Activated CD4-positive, alpha-beta T cell treated with anti-CD3 and anti-CD28 coated beads, Interleukin-2, amount 50 U/mL, for 48 hours (primary cell): ENCODE results near the gene MT1M.
"Not testable (repeated sequence)": the region's sequence is repeated elsewhere in the genome, so short reads cannot be mapped to it uniquely, and the experiment has no call there.

ENCODE experiments used
- DNase-seq, 2 experiments: peaks; one replicate each; pipeline ENCODE4 v3.0.0-alpha.2; 2020

MT1M gene

GRCh38 chr16:56608876-56609462, 23.5 kb upstream of the MT1M start:
- DNase-seq, result no peak

DNA sequence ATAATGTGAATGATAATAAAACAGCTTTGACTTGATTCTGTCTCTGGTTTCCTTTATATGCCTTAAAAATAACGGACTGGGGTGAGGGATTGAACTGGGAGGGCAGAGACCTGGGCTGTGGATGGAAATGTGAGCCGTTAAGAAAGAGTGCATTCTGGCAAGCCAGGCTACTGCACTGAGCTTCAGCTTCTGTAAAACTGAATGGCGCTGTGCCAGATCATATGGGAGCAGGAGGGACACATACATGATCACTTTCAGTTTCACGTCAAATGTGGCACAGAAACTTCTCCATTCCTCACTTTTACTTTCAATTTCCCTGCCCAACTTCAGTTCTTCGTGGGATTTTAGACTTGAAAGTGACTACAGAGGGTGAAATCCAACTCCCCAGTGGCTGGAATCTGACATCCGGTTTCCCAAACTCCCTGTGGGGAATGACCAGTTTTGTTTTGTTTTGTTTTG, 23.0 kb upstream of the MT1M start:
- DNase-seq, result peak; percentile 70 to 80

DNA sequence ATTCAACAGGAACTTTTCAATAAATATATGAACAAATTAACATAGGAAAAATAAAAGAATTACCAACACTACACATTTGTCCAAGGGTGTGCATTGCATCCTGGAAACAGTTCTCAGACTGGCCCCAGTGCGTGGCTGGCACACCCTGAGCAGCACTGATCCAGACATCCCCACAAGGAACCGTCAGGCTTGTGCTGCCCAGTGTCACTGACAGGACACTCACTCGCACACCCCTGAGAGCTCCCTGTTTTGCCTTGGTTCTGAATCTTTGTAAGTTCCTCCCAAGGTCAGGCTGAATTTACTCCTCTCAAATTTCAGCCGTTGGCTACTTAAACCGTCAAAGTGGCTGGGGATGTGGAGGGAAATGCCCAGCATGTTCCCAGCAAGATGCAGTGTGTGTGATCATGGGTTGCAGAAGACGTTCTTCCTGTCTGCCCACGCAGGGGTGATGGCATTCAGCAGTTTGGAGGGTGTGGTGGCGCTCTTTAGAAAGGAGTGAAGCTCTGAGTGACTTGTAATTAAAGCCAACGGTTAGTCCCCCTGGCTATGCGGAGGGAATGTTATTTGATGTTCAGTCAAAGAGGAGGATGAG, 22.3 kb upstream of the MT1M start:
- DNase-seq, result peak; percentile 80 to 87

GRCh38 chr16:56610609-56611111, 21.8 kb upstream of the MT1M start:
- DNase-seq, result peak in 1 of 2 experiments; percentile 54

DNA sequence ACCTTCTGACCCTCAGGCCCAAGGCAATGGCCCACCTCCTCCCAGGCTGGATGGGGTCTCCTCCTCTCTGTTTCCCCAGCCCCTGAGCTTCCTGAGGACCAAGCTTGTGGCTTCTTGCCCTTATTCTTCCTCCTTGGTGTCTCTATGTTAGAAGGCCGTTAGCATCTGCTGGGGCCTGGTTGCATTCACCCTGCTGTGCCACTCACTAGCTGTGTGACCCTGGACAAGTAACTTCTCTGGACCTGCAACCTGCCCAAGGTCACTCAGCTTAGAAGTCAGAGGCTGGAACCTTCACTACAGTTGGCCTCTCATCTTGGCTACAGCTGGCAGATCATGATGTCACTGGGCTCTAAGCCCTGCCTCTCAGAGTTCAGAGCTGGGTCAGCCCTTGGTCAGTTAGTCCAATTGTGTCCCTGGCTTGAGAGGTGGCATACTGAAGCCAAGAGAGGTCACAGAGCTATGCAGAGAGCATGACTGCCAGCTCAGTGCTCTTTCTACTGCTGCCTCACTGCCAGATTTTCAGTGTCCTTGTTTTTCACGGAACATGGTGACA, 21.1 kb upstream of the MT1M start:
- no peak for DNase-seq

GRCh38 chr16:56613706-56614105, 18.8 kb upstream of the MT1M start:
- no peak for DNase-seq

- peak in 1 of 2 experiments; percentile 53 for DNase-seq
Observed at GRCh38 chr16:56614549-56614991, 17.9 kb upstream of the MT1M start.

GRCh38 chr16:56615353-56615752, 17.1 kb upstream of the MT1M start:
- no peak for DNase-seq

- no peak for DNase-seq
Observed at GRCh38 chr16:56616608-56617211, 15.7 kb upstream of the MT1M start.

- peak in 1 of 2 experiments; percentile 65 for DNase-seq
Observed at GRCh38 chr16:56617212-56618085, 15.0 kb upstream of the MT1M start.

DNA sequence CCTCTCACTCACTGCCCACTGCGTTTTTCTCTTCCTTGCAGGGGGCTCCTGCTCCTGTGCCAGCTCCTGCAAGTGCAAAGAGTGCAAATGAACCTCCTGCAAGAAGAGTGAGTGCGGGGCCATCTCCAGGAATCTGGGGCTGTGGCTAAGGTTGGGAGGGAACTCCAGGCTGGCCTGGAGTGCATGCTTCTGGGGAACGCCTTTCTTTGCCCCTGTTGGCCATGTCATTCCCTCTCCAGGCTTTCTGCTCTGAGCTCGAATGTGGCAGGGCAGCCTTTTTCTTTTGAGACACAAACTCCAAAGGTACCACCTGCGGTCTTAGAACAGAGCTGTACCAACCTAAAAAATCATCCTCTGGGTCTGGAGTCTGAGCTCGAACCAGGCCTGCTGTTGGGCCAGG, 14.3 kb upstream of the MT1M start:
- no peak for DNase-seq

GRCh38 chr16:56620339-56620897, 12.0 kb upstream of the MT1M start:
- no peak for DNase-seq

DNA sequence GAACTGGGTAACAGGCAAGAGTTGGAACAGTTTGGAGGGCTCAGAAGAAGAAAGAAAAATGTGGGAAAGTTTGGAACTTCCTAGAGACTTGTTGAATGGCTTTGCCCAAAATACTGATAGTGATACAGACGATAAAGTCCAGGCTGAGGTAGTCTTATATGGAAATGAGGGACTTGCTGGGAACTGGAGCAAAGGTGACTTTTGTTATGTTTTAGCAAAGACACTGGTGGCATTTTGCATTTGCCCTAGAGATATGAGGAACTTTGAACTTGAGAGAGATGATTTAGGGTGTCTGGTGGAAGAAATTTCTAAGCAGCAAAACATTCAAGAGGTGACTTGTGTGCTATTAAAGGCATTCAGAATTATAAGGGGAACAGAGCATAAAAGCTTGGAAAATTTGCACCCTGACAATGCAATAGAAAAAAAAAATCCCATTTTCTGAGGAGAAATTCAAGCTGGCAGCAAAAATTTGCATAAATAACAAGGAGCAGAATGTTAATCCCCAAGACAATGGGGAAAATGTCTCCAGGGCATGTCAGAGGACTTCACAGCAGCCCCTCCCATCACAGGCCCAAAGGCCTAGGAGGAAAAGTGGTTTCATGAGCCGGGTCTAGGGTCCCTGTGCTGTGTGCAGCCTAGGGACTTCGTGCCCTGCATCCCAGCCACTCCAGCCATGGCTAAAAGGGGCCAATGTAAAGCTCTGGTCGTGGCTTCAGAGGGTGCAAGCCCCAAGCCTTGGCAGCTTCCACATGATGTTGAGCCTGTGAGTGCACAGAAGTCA, 10.6 kb upstream of the MT1M start:
- not testable (repeated sequence) for DNase-seq

GRCh38 chr16:56623184-56623583, 9.3 kb upstream of the MT1M start:
- DNase-seq, result not testable (repeated sequence)

- DNase-seq, result no peak
Observed at GRCh38 chr16:56623637-56624036, 8.8 kb upstream of the MT1M start.

DNA sequence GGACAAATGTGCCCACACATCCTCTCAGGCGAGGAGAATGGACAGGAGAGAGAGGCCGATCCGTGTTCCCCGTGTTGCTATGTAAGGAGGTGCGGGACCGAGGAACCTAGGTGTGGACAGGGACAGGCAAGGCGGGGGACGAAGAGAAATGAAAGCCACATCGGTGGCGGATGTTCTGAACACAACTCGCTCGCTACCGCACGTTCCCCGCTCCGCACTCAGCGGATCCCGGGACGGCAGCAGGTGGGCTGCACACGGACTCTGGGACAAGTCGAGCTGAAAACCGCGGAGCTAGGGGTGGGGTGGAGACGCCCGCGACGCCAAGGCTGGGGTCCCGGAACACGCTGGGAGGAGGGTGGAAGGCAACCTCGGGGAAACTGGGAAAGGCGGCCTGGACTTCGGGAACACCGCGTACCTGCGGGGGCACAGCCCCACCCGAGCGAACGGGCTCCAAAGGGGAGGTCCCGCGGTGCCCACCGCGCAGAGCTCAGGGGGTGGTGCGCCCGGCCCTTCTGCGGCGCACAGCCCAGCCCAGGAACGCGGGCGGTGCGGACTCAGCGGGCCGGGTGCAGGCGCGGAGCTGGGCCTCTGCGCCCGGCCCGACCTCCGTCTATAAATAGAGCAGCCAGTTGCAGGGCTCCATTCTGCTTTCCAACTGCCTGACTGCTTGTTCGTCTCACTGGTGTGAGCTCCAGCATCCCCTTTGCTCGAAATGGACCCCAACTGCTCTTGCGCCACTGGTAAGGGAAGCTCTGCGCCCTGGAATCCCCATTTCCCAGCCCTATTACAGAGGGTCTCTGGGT, 7.1 kb upstream of the MT1M start, which contains the start of gene MT1E:
Gene MT1E, plus strand, starts transcription at position 642 of the 803 bp plus-strand sequence. Its CDS starts 71 bp downstream, at position 713.
- DNase-seq, result peak; percentile 53 to 58

DNA sequence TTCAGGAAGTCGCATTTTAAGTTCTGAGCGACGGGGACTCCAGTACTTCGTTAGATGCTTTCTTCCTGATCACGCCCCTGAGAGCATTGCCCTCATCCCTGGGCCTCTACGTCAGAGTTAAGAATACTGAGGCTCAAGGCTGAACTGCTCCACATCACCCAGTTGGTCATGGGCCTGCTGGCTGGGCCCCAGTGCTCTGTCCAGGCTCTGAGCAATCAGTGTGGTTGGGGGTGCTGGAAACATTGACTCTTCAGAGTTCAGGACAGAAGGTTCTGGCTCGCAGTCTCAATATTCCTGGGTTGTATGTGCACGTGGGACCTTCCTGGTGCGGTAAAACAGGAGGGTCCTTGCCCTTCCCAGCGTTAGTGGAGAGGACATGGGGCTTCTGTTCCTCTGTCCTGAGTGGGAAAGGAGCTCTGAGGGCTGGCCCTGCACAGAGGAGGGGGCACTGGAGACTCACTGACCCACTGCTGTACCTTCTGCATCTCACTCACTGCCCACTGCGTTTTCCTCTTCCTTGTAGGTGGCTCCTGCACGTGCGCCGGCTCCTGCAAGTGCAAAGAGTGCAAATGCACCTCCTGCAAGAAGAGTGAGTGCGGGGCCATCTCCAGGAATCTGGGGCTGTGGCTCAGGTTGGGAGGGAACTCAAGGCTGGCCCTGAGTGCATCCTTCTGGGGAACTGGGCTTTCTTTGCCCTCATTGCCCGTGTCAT, 6.4 kb upstream of the MT1M start:
- no peak for DNase-seq

GRCh38 chr16:56626685-56627084, 5.8 kb upstream of the MT1M start:
- DNase-seq, result no peak

- no peak for DNase-seq
Observed at GRCh38 chr16:56628486-56629350, 3.7 kb upstream of the MT1M start.
